ACC112 (cell line): ENCODE measurements around the gene ARVCF.

ENCODE experiments used
- H2AFZ ChIP-seq: fragments of 200-600 bp; sonication (generic); one replicate; pipeline ENCODE4 v1.6.0; 2017; ENCODE audit warnings: antibody characterized with exemption, low read length; ENCODE audit not compliant: unreplicated experiment
- H3K27ac ChIP-seq: fragments of 200-600 bp; sonication (generic); 2 replicates; pipeline ENCODE4 v1.5.1; 2014; ENCODE audit warnings: low read depth, mild to moderate bottlenecking, antibody characterized with exemption, low read length, moderate library complexity
- H3K27me3 ChIP-seq: fragments of 200-600 bp; sonication (generic); 2 replicates; pipeline ENCODE4 v1.6.1; 2014; ENCODE audit warnings: mild to moderate bottlenecking, antibody characterized with exemption, low read length, moderate library complexity, mixed read lengths; ENCODE audit not compliant: insufficient read depth
- H3K36me3 ChIP-seq: fragments of 200-600 bp; sonication (generic); 2 replicates; pipeline ENCODE4 v1.6.1; 2016; ENCODE audit warnings: mild to moderate bottlenecking, antibody characterized with exemption, low read length, moderate library complexity, mixed read lengths; ENCODE audit not compliant: insufficient read depth
- H3K4me1 ChIP-seq: fragments of 200-600 bp; sonication (generic); one replicate; pipeline ENCODE4 v1.6.1; 2016; ENCODE audit warnings: low read length, mixed read lengths; ENCODE audit not compliant: insufficient read depth, unreplicated experiment, control insufficient read depth
- H3K4me3 ChIP-seq: fragments of 200-600 bp; sonication (generic); 2 replicates; pipeline ENCODE4 v1.5.1; 2014; ENCODE audit warnings: mild to moderate bottlenecking, low read depth, low read length
- H3K79me2 ChIP-seq: fragments of 200-600 bp; sonication (generic); one replicate; pipeline ENCODE4 v1.6.0; 2016; ENCODE audit warnings: low read length; ENCODE audit not compliant: control insufficient read depth, unreplicated experiment, insufficient read depth

ARVCF gene

GRCh38 chr22:20060700-20061480, 44.3 kb upstream of the ARVCF start:
- Histone ChIP-seq H3K27me3 (no peaks in the 10 kb centered on the region), H3K27ac (no peak overlapping the region), H3K4me1 (no peaks in the 10 kb centered on the region), H2AFZ (no peak overlapping the region), H3K36me3 (no peaks in the 10 kb centered on the region), H3K79me2 (no peaks in the 10 kb centered on the region), H3K4me3 (no peak overlapping the region)

GRCh38 chr22:20058989-20059770, 42.6 kb upstream of the ARVCF start:
- no peak overlapping the region for H3K27ac ChIP-seq
- no peaks in the 10 kb centered on the region for H3K79me2 ChIP-seq
- H2AFZ ChIP-seq = no peak overlapping the region
- H3K4me3 ChIP-seq = no peak overlapping the region
- H3K36me3 ChIP-seq = no peaks in the 10 kb centered on the region
- H3K4me1 ChIP-seq = no peaks in the 10 kb centered on the region
- no peaks in the 10 kb centered on the region for H3K27me3 ChIP-seq

DNA sequence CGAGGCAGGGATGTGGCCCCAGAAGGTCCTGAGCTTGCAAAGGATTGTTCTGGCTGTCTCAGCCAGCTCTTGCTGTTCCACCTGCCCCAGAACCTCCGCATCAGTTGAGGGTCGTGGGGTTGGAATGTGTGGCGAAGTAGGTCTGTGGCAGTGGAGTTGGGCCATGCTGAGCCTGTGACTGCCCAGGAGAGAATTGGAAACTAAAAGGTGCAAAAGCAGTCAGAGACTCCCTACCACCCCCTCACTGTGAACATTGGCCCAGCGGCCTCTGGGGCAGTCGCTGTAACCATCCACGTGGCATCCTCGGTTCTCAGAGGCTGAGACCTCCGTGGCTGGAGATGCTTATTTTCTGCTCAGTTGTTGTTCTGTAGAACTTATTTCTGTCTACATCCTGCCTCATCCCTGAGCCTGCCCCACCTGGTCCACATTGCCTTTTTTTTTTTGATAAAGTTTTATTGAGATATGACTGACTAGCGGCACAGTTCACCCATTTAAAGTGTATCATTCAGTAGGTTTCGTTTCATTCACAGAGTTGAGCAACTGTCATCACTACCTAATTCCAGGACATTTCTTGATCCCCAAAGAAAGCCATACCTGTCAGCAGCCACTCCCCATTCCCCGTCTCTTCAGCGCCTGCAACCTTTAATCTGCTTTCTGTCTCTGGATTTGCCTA, 41.1 kb upstream of the ARVCF start:
- H3K36me3 ChIP-seq = no peaks in the 10 kb centered on the region
- no peaks in the 10 kb centered on the region for H3K27me3 ChIP-seq
- no peaks in the 10 kb centered on the region for H3K79me2 ChIP-seq
- H3K4me1 ChIP-seq = no peaks in the 10 kb centered on the region
- H3K4me3 ChIP-seq = no peak overlapping the region
- no peak overlapping the region for H3K27ac ChIP-seq
- no peak overlapping the region for H2AFZ ChIP-seq

DNA sequence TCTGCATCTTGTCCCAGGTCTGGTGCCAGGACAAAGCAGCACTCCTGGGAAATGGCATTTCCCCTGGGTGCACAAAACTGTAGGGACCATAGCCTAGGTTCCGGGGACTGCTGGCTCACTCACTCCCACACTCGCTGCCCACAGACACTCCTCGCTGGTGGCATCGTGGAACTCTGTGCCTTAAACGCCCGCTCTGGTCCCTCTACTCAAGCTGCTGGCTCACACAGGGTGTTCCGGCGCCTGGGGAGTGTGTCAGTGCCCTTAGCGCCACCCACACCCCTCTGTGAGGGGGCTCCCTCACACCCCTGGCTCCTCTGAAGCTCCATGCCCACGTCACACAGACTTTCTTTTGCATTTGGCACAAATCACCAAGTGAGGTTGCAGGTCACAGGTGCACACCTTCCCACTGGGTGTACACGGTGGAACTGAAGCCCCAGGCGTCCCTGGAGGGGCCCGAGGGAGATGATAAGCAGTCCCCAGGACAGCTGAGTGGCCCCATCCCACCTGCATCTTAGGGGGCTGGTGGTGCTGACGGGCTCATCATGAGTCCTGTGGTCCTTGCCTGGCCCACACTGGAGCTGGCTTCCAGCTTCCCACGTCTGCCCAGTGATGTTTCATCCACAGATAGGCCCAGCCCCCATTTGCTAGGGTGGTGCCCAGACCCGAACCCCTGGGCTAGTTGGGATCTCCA, 40.2 kb upstream of the ARVCF start:
- no peak overlapping the region for H3K27ac ChIP-seq
- no peaks in the 10 kb centered on the region for H3K4me1 ChIP-seq
- no peak overlapping the region for H2AFZ ChIP-seq
- H3K79me2 ChIP-seq = no peaks in the 10 kb centered on the region
- no peak overlapping the region for H3K4me3 ChIP-seq
- no peaks in the 10 kb centered on the region for H3K27me3 ChIP-seq
- no peaks in the 10 kb centered on the region for H3K36me3 ChIP-seq

GRCh38 chr22:20056161-20056560, 39.5 kb upstream of the ARVCF start:
- Histone ChIP-seq H3K27ac (no peak overlapping the region), H3K4me3 (no peak overlapping the region), H3K36me3 (no peaks in the 10 kb centered on the region), H3K79me2 (no peaks in the 10 kb centered on the region), H3K27me3 (no peaks in the 10 kb centered on the region), H3K4me1 (no peaks in the 10 kb centered on the region), H2AFZ (no peak overlapping the region)

DNA sequence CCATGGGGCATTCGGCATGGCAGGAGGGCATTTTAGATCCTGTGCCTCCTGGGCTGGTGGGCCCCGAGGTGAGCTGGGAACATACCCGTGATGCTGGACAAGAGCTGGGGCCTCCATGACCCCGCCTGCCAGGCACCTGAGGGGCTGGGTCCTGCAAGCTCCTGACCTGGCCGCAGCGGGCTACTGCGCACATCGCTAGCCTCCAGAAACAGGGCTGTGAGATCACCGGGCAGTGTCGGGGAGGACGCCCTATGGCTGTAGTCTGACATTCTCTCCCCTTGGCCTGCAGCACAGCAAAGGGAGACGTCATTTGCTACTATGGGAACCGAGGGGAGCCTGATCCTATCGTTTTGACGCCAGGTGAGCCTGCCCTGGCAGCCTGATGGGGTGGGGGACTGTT, 39.0 kb upstream of the ARVCF start:
- no peaks in the 10 kb centered on the region for H3K4me1 ChIP-seq
- no peaks in the 10 kb centered on the region for H3K79me2 ChIP-seq
- H3K36me3 ChIP-seq = no peaks in the 10 kb centered on the region
- no peaks in the 10 kb centered on the region for H3K27me3 ChIP-seq
- no peak overlapping the region for H3K4me3 ChIP-seq
- no peak overlapping the region for H2AFZ ChIP-seq
- no peak overlapping the region for H3K27ac ChIP-seq

DNA sequence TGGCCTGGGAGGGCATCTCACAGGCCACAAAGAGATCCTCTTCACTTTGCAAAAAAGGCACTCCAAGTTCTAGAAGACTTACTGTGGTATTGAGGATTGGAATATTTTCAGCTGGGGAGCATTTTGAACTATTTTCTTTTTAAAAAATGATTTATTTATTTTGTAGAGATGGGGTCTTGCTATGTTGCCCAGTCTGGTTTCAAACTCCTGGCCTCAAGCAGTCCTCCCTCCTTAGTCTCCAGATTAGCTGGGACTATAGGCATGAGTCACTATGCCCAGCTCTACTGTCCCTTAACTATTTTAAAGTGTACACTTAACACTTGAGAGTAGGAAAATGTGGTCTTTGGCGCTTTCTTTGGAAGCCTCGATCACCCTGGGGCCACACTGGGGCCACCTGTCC, 38.5 kb upstream of the ARVCF start:
- Histone ChIP-seq H3K4me1 (no peaks in the 10 kb centered on the region), H3K4me3 (no peak overlapping the region), H3K79me2 (no peaks in the 10 kb centered on the region), H3K36me3 (no peaks in the 10 kb centered on the region), H2AFZ (no peak overlapping the region), H3K27me3 (no peaks in the 10 kb centered on the region), H3K27ac (no peak overlapping the region)

- Histone ChIP-seq H3K79me2 (no peaks in the 10 kb centered on the region), H3K4me1 (no peaks in the 10 kb centered on the region), H3K36me3 (no peaks in the 10 kb centered on the region), H3K27me3 (no peaks in the 10 kb centered on the region), H3K27ac (no peak overlapping the region), H3K4me3 (no peak overlapping the region), H2AFZ (no peak overlapping the region)
These were observed 37.9 kb upstream of the ARVCF start for GRCh38 chr22:20054485-20054884.

- no peaks in the 10 kb centered on the region for H3K79me2 ChIP-seq
- H3K4me1 ChIP-seq = no peaks in the 10 kb centered on the region
- H3K27me3 ChIP-seq = no peaks in the 10 kb centered on the region
- H2AFZ ChIP-seq = no peak overlapping the region
- no peak overlapping the region for H3K27ac ChIP-seq
- no peaks in the 10 kb centered on the region for H3K36me3 ChIP-seq
- no peak overlapping the region for H3K4me3 ChIP-seq
These were observed 37.4 kb upstream of the ARVCF start for GRCh38 chr22:20054034-20054427.

GRCh38 chr22:20053407-20054033, 36.9 kb upstream of the ARVCF start:
- H3K4me1 ChIP-seq = no peaks in the 10 kb centered on the region
- no peaks in the 10 kb centered on the region for H3K27me3 ChIP-seq
- no peaks in the 10 kb centered on the region for H3K79me2 ChIP-seq
- H2AFZ ChIP-seq = no peak overlapping the region
- no peaks in the 10 kb centered on the region for H3K36me3 ChIP-seq
- H3K4me3 ChIP-seq = no peak overlapping the region
- H3K27ac ChIP-seq = no peak overlapping the region
